GM19193 (cell line): Measurements from ENCODE around the gene INMT.

Experiments
- POLR2A ChIP-seq: IDR thresholded peaks from 4 replicates; pipeline ENCODE4 v1.6.1; 2011; ENCODE audit not compliant: insufficient read depth, insufficient read length; ENCODE audit errors: extremely low read depth

INMT gene

DNA sequence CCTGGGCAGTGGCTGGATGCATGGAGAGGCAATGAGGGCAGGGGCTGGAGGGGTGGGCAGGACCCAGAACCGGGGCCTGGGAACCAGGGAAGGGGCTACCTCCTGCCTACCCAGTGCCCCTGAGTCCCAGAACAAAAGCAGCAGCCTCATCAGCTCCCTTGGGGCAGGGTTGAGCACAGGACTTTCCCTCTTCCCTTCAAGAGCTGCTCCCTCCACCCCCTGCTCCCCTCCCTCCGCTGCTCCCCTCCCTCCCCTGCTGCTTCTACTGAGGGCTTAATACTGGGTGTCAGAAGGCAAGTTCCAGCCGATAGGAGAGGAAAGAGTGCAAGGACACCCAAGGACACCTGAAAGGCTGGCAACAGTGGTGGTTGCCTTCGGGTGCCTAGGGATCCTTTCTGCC lies 28.2 kb upstream of the INMT start:
- no peak for TF ChIP-seq POLR2A

DNA sequence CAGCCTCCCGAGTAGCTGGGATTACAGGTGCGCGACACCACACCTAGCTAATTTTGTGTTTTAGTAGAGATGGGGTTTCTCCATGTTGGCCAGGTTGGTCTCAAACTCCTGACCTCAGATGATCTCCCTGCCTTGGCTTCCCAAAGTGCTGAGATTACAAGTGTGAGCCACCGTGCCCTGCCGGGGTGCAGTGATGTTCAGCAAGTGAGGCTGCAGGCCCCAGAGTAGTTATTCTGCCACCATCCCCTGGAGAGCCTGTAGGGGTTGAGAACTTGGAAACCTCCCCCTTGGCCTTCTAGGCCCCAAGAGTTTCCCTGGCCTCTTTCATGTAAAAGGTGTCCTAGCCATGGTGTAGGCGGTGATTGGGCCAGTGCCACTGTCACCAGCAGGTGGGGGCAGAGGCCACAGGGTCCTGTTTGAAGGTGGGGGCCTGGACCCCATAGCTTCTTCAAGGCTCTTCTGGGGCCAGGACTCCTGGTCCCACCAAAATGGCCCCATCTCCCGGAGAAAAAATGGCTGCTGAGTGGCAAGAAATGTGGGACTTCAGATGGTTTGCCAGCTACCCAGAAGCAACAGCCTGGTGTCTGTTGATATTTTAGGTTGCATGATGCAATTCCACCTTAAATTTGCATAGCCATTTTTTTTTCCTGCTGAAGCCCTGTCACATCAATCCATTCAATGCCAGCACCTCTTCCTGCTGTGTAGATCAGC lies 25.5 kb upstream of the INMT start:
- TF ChIP-seq POLR2A = no peak

DNA sequence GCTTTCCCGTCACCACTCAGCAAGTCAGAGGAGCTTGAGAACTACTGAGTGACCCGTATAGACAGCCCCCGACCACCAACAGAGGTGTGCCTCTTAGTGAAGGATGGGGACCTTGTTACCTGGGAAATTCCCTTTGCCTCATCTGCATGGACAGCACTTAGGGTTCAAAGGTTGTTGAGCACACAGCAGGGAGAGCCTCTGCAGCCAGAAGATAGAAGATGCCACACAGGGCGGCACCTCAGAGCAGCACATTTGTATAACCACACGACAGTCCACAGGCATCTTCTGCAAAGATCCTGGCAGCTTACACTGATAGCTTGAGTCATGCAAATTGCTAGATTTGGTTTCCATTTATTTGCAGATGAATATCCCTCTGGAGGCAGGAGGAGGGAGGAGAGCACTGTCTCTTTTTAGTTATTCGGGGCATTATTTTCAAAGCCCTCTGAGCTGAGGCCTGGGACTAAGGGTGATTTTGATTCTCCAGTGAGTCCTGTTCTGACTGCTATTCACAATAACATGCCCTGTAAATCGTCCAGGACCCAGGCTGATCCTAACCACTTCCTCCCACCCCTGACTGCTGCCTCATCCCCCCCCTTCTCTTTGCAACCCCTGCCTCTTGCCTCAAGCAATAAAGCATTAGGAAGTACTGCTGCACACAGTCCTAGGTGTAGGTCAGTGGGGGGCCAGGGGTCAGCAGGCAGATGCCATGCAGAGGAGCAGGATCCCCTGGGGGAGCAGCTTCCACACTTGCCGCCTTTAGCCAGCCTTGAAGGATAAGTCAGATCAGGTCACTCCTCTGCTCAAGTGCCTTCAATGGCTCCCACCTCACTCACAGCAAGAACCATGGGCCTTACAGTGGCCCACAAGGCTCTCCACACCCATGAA lies 24.6 kb upstream of the INMT start:
- TF ChIP-seq POLR2A = no peak

DNA sequence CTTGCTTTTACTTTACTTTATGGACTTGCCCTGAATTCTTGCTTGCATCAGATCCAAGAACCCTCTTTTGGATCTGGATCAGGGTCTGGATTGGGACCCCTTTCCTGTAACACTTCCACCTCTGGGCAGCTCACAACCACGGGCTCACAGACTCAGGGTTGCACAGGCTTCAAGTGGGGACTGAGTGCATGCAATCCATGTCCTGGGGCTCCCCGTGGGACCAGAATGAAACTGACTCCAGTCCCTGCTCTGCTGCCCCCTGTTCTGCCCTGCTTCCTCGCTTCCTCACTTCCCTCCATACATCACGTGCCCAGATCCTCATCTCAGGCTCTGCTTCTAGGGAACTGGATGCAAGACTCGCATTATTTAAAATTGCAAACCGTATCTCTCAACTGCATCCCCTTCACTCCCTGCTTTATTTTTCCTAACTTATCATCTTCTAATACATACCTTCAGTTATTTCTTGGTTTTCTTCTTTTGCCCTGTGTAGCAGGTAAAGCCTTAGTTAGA lies 23.3 kb upstream of the INMT start:
- TF ChIP-seq POLR2A = no peak

GRCh38 chr7:30729642-30730041 lies 22.3 kb upstream of the INMT start:
- no peak for TF ChIP-seq POLR2A

GRCh38 chr7:30730097-30730496 lies 21.8 kb upstream of the INMT start:
- no peak for TF ChIP-seq POLR2A

- TF ChIP-seq POLR2A = no peak
Measured at GRCh38 chr7:30730996-30731395, 20.9 kb upstream of the INMT start.

GRCh38 chr7:30731581-30731980 lies 20.4 kb upstream of the INMT start:
- TF ChIP-seq POLR2A = no peak

DNA sequence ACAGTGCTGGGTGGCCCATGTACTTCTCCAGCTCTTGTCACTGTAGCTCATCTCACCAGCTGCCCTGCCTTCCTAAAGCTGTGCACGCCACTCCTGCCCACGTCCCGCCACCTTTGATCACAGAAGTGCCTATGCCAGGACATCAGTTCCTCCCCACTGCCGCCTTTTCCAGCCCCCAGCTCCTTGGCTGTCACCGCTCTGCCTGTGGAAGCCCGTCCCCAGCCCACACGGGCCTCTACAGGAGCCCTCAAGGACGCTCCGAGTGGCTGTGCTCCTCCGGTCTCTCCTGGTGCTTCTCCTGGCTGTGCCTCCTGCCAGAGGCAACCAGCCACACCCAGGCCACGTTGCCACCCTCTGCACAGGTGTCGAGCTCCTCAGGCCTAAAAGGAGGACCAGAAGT lies 19.3 kb upstream of the INMT start:
- TF ChIP-seq POLR2A = no peak

DNA sequence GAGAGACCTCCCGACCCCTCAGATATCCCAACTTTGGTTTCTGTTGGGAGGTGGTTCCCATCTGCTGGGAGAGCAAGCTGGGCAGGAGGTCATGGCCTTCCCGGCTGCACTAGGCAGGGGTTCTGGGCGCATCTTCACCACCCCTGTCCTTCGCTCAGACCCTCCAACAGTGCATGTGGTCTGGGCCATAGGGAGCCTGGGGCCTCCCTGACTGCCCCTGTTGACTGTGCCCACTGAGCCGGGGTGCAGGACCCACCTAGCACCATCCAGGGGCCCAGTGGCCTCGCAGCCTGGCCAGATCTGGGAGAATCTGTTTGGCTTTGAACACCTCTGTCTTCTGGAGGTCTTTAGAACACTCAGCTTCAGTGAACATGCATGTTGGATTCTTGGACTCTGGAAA lies 18.7 kb upstream of the INMT start:
- no peak for TF ChIP-seq POLR2A

GRCh38 chr7:30733691-30734090 lies 18.2 kb upstream of the INMT start:
- no peak for TF ChIP-seq POLR2A

DNA sequence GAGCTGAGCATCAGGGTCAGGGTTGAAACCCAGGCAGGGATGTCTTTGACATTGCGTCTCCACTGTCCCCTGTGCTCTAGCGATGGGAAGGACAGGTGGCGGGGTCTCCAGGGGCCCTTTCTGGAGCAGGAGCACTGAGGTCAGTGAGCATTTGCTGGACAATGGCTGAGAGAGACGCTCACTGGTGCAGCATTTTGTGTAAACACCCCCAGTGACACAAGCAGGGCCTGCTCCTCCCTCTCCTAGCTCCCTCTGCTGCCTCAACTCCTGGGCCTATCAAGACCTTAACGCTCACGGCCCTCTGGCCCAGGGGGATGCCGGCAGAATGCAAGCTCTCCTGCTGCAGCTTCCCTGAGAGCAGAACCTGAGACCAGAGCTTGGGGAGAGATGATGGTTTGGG lies 17.4 kb upstream of the INMT start:
- TF ChIP-seq POLR2A = no peak

DNA sequence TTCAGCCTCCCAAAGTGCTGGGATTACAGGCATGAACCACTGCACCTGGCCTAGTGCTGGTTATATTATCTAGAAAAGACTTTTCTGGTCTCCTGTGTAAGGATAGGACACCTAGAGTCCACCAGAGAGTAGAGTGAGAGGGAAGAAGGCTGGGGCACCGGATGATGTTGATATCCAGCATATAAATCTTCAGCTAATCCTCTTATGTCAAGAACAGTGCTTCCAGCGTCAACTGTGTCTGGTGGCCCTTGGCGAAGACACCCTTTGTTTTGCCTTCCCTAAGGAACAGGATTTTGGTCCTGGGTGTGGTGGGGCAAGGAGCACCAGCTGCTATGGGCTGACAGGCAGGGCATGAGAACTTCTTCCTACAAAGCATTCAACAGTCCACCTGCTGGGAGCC lies 16.3 kb upstream of the INMT start:
- no peak for TF ChIP-seq POLR2A

DNA sequence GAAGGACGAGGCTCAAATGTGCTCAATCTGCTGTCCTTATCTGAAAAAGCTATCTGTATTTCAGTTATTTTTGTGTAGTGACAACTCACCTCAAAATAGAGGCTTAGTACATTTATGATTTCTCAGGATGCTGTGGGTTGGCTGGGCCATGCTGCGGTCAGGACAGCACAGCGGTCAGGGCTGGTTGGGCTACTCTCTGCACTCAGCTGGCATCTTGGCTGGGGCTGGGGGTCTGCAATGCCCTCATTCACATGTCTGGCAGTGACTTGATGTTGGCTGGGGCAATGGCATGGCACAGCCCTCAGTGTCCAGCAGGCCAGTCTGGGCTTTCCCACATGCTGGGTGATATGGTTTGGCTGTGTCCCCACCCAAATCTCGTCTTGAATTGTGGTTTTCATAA lies 15.6 kb upstream of the INMT start:
- TF ChIP-seq POLR2A = no peak

DNA sequence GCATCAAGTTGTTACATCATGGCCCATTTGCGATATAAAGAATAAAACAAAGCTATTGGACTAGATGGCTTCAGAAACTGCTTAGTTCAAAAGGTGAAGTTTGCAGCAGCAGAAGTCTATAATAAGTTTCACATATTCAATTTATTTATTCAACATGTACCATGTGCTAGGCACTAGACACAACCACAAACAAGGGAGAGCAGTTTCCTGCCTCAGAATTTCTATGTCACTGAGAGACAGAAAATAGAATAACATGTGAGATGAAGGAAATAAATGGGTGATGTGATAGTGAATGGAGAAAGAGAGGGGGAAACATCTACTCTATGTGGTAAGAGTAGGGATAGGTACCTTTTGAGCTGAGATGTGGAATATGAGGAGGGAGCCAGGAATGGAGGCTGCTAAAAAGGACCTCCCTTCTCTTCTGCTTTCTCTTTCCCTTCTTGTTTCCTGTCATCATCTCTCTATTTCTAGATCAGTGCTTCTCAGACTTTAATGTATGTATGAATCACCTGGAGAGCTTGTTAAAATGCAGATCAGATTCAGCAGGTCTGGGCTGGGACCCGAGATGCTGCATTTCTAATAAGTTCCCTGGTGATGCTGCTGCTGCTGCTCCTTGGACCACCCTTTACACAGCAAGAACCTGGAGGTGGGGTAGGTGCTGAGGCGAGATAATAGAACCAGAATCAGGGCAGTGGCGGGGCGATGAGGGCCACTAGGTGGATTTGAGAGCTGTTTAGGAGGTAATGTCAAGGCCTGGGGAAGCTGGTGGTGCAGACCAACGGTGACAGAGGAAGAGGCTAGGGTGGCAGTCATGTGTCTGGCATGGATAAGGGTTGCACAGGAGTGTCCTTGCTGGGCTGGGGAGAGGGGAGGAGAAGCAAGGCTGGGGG lies 13.7 kb upstream of the INMT start:
- no peak for TF ChIP-seq POLR2A
